PFSK-1 (cell line): ENCODE data around the gene ATP5F1E.

Experiments
- POLR2AphosphoS5 ChIP-seq: IDR thresholded peaks from 2 replicates; pipeline ENCODE4 v1.6.1; 2012; ENCODE audit warnings: low read depth, mild to moderate bottlenecking, control low read depth, low read length, moderate library complexity
- REST ChIP-seq, 2 experiments: IDR thresholded peaks; 2 replicates each; pipeline versions ENCODE4 v1.6.1 to v1.8.0; 2011 to 2012; ENCODE audit warnings: low read depth in 2 of 2, low read length in 2 of 2, control low read depth in 1 of 2, inconsistent platforms in 1 of 2, mild to moderate bottlenecking in 1 of 2, moderate library complexity in 1 of 2; ENCODE audit not compliant: insufficient read depth in 1 of 2
- SIN3A ChIP-seq: IDR thresholded peaks from 2 replicates; pipeline ENCODE4 v1.6.1; 2012; ENCODE audit warnings: mild to moderate bottlenecking, low read length, moderate library complexity, borderline replicate concordance; ENCODE audit not compliant: insufficient read depth

DNA sequence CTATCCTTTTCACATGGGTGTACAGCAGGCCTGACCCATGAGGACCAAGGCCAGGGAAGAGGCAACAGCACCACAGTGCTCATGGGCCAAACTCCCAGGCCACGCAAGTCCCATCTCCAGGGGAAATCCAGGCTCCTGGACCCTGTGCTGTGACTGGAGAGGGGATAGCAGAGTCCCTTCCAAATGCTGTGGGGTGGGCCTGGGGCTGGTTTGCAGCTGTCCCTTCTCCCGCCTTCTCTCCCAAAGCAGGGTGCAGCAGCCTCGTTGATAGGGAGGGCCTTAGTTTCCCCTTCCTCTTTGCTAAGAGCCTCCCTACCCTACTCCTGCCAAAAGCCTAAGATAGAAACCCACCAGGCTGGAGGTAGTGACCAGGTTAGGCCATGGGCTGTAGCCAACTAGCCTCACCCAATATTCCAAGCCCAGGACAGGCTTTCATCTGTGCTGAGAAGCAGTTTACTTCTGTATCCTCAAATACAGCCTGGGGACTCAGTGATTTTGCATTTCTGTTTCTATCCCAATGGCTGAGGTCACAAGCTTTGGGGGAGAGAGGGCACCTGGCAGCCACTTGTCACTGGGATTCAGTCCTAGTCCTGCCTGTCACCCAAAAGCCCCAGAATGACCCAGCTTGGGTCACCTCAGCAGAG lies 26.5 kb downstream of the ATP5F1E start:
- TF ChIP-seq REST (IDR thresholded peaks at IDR 0.05; ENCODE audit: insufficient read depth in 1 of 2, low read depth in 2 of 2, low read length in 2 of 2) (no peak), POLR2AphosphoS5 (no peak), SIN3A (no peak)
